Transverse colon (tissue), 4 donors: ENCODE results near the gene DPP7. TPM values are rescaled to one million over a fixed set of nuclear protein-coding genes. Genes with fewer than 3 reads are reported as not detected.

Experiments
- DNase-seq: peaks from one replicate; pipeline ENCODE4 v3.0.0-alpha.2; 2019
- H3K27ac ChIP-seq, 4 donors: fragments of 200-600 bp; sonication (generic); 2 replicates each; pipeline ENCODE4 v1.5.1; 2016 to 2018; ENCODE audit warnings: inconsistent platforms in 4 of 4
- H3K27me3 ChIP-seq: fragments of 200-600 bp; sonication (generic); 2 replicates; pipeline ENCODE4 v1.5.1; 2017; ENCODE audit warnings: inconsistent platforms
- H3K36me3 ChIP-seq, 4 donors: fragments of 200-600 bp; sonication (generic); 2 replicates each; pipeline ENCODE4 v1.5.1; 2017 to 2019; ENCODE audit warnings: inconsistent platforms in 4 of 4
- H3K4me1 ChIP-seq, 4 donors: fragments of 200-600 bp; sonication (generic); 2 replicates each; pipeline ENCODE4 v1.5.1; 2017 to 2020; ENCODE audit warnings: inconsistent platforms in 4 of 4
- H3K4me3 ChIP-seq, 4 donors: fragments of 200-600 bp; sonication (generic); 1 replicate in 1 of 4; 2 replicates in 3 of 4; pipeline versions ENCODE4 v1.5.1 to v1.6.1; 2017 to 2019; ENCODE audit warnings: inconsistent platforms in 4 of 4
- H3K9me3 ChIP-seq, 2 donors: fragments of 200-600 bp; sonication (generic); 2 replicates each; pipeline ENCODE4 v1.5.1; 2017 to 2019; ENCODE audit warnings: inconsistent platforms in 2 of 2
- CTCF ChIP-seq, 5 experiments: fragments of 200-600 bp in 3 of 5; fragments of 450-650 bp in 2 of 5; sonication (generic) in 3 of 5; IDR thresholded peaks; 1 replicate in 2 of 5; 2 replicates in 3 of 5; pipeline ENCODE4 v1.5.1; 2016 to 2017; ENCODE audit warnings: antibody characterized with exemption in 5 of 5, inconsistent platforms in 3 of 5, mild to moderate bottlenecking in 2 of 5, moderate library complexity in 1 of 5
- EP300 ChIP-seq: sonication (generic); formaldehyde crosslinking; IDR thresholded peaks from one replicate; pipeline ENCODE4 v1.6.1; 2017; ENCODE audit warnings: antibody characterized with exemption, low read depth
- POLR2A ChIP-seq: fragments of 450-650 bp; IDR thresholded peaks from one replicate; pipeline ENCODE4 v1.6.1; 2016; ENCODE audit warnings: antibody characterized with exemption, mild to moderate bottlenecking, moderate library complexity
- POLR2AphosphoS5 ChIP-seq, 3 donors: sonication (generic); formaldehyde crosslinking; IDR thresholded peaks; one replicate each; pipeline ENCODE4 v1.6.1; 2016; ENCODE audit warnings: antibody characterized with exemption in 3 of 3
- WGBS, 2 donors: methylation state at CpG; one replicate each; pipeline ENCODE4 v1.1.5; 2018; ENCODE audit warnings: low coverage in 1 of 2; 5-methylcytosine and 5-hydroxymethylcytosine counted together
- in situ Hi-C, 4 donors: fragments of 200-750 bp; cut with MboI; loops; one replicate each; pipeline versions ENCODE4 v1.15.0 to v1.15.1; 2017; ENCODE audit warnings: low sequenced_read_pairs in 3 of 4, low pct_ligation_motif_present in 1 of 4, low pct_unique_long_range_greater_than_20kb in 1 of 4
- intact Hi-C: fragments of 100-400 bp; cut with DNase I; formaldehyde crosslinking; loops from one replicate; pipeline ENCODE4 v1.15.1; 2023; ENCODE audit warnings: low total_unique reads
- total RNA-seq, 4 donors: library from RNA; depleted of rRNA; stranded (reverse); fragments of >200 nt; gene quantifications; one replicate each; pipeline ENCODE4 v1.1.0, GENCODE V29; 2016

The DPP7 gene
- total RNA-seq, 4 donors from 2014 or later, result 54.2 to 141 (median 103) TPM

DNA sequence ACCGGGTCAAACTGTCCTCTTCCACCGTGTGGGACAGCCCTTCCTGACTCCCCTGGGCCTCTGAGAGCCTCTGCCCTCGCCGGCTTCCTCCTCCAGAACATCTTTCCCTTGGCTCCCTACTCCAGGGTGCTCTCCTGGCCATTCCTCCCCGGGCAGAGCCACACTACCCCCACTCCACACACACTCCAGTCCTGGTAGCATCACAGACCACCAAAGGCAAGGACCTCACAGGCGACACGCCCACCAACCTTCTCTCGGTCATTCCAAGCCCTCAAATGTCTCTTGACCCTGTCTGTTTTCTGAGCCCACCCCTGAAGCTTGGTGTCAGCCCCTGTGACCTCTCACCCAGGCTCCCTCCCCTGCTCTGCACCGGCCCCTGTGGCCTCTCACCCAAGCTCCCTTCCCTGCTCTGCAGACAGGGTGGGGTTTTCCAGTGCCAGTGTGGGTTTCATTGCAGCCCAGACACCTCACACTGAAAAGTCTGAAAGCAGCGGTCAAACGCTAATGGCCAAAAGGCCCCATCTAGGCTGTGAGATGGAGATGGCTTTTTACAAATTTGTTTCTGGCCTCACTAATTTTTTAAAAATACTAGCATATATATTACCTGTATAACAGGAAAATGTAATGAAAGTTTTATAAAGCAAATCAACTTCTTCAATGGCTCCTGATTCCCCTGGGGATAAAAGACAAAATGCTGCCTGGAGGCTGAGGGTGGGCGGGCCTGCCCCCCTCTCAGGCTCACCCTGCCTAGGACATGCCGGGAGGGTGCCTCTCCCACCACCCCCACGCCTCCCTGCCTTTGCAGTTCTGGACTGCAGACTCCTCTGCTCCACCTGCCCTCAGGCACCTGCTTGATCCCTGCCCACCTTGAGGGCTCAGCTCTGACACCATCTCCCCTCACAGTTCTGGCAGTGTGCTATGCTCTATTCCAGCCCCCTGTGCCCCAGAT, 44.8 kb upstream of the DPP7 start:
- in situ Hi-C loops, result no loop called here
- H3K27me3 ChIP-seq, result peaks cover 94% of the 10 kb centered on the region
- DNase-seq, result no peak

GRCh38 chr9:137158625-137159024, 44.1 kb upstream of the DPP7 start:
- Histone ChIP-seq H3K9me3 (no peaks in the 10 kb centered on the region), H3K36me3 (no peaks in the 10 kb centered on the region), H3K4me3 (no peak overlapping the region), H3K27ac (no peak overlapping the region), H3K27me3 (peaks cover 86% of the 10 kb centered on the region), H3K4me1 (peaks cover 9 to 29% (median 27%) of the 10 kb centered on the region in 4 donors)
- in situ Hi-C loops (no loop called here), intact Hi-C loops (no loop called here)
- WGBS, 2 donors, result 20% methylated on average over 4 of the region's 4 CpGs; no CpG with 5 or more reads in 1 of the 2 donors
- no peak for TF ChIP-seq CTCF (IDR thresholded peaks at IDR 0.05)
- TF ChIP-seq POLR2A, result no peak
- no peak for TF ChIP-seq POLR2AphosphoS5 (IDR thresholded peaks at IDR 0.05)
- no peak for TF ChIP-seq EP300
- peak; percentile 41 for DNase-seq

More for the DNA sequence above, 44.8 kb upstream of the DPP7 start:
- peaks cover 9 to 30% (median 27%) of the 10 kb centered on the region in 4 donors for H3K4me1 ChIP-seq
- intact Hi-C loops, result no loop called here
- WGBS, 2 donors, result 35 to 40% methylated on average over 6 to 14 of the region's 14 CpGs
- no peaks in the 10 kb centered on the region for H3K9me3 ChIP-seq
- no peaks in the 10 kb centered on the region for H3K36me3 ChIP-seq
- no peak for TF ChIP-seq POLR2A
- TF ChIP-seq CTCF (IDR thresholded peaks at IDR 0.05), result no peak
- TF ChIP-seq POLR2AphosphoS5 (IDR thresholded peaks at IDR 0.05), result no peak
- no peak for TF ChIP-seq EP300
- H3K27ac ChIP-seq, result no peak overlapping the region
- no peak overlapping the region for H3K4me3 ChIP-seq

- H3K36me3 ChIP-seq, result no peaks in the 10 kb centered on the region
- H3K27me3 ChIP-seq, result peaks cover 78% of the 10 kb centered on the region
- no peak overlapping the region for H3K27ac ChIP-seq
- in situ Hi-C loops (no loop called here), intact Hi-C loops (no loop called here)
- peaks cover 4 to 22% (median 19%) of the 10 kb centered on the region in 4 donors for H3K4me1 ChIP-seq
- TF ChIP-seq EP300, result no peak
- no peak for TF ChIP-seq POLR2AphosphoS5 (IDR thresholded peaks at IDR 0.05)
- no peak for TF ChIP-seq CTCF (IDR thresholded peaks at IDR 0.05)
- no peak for TF ChIP-seq POLR2A
- WGBS, 2 donors, result 18 to 46% methylated on average over 2 to 19 of the region's 19 CpGs
- no peak for DNase-seq
- H3K4me3 ChIP-seq, result no peak overlapping the region
- H3K9me3 ChIP-seq, result no peaks in the 10 kb centered on the region
Observed at GRCh38 chr9:137157618-137158415, 43.3 kb upstream of the DPP7 start.
